Measurements from ENCODE around the gene CPNE8.

CPNE8 gene

GRCh38 chr12:38892976-38893375 lies 12.4 kb downstream of the CPNE8 start:
- no peak for DNase-seq

DNA sequence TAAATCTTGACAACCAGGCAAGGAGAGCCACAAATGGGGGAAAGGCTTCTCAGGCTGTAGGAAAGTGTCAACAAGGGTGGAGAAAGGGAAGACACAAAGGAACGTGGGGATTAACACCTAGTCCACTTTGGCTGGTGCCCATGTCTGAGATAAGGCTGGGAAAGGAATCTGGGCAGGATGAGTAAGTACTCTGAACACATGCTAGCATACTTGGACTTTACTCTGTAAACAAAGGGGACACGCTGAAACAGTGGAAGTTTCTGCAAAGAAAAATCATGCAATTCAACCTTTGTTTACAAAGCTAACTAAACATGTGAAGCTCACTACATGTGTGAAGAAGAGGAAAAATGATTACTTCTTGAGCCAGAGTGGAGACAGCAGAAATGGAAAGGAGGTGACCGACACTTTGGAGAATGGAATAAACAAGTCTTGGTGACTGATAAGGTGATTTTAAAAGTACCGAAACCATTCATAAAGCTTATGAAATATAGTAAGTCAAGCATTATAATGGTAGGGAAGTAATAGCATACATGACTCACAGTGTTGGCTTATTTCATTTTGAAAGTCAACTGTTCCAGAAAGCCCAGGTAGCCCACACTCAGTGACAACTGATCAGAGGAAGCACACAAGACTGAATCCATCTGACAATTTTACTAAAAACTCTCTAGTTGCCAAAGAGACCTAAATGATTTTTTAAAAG lies 13.2 kb downstream of the CPNE8 start:
- DNase-seq = no peak

DNA sequence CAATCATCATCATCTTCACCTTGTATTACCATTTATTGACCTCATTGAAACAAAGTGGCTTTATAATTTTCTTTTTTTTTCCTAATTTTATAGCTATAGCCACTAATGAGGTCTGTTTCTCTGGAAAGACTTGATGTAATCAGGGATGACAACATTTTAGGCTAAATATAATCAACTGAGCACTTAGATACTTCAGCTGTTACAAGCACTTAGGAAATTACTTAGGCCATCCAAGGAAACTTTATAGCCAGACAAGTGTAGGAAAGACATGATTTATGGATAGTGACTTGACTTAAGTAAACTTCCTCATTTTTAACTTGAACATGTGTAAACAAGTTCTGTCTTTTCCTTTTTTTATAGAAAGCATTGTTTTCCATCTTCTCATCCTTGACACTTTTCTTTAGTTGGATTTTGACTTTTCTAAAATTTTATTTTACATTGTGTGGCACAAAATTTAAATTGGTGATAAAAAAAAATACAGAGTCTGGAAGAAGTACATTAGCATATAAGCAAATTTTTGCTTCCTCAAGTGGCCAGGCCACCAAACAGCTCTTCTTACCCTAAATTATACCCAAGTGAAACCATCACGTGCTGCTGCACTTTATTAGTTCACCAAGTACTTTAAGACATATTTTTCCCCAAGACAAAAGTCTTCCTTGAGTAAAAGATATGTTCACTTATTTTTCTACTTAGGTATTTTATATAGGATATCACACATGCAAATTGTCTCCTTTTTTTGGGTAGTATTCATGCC lies 15.1 kb downstream of the CPNE8 start:
- no peak for DNase-seq

DNA sequence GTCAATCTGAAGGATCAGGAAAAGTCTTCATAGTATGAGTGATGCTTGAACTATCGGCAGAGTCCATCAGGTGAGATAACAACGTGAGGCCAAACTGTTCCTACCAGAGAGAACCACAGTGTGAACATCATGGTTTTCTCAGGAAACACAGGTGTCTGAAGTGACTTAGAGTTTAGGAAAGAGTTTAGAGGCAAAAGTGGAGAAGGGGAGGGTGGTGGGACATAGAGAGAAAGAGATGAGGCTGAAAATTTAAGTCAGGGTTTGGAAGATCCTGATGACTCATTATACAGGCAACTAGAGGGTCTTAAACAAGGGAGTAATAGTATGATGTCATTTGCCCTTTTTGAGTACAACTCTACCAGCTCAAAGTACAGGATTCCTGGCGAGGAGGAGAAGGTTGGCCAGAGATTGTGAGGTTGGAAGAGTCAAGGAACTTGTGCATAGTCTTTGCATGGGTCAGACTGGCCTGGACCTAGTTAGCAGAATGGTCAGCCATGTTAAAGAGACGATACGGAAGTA lies 16.0 kb downstream of the CPNE8 start:
- no peak for DNase-seq

GRCh38 chr12:38887770-38888169 lies 17.6 kb downstream of the CPNE8 start:
- no peak for DNase-seq

- DNase-seq = no peak
Measured at GRCh38 chr12:38886931-38887330, 18.5 kb downstream of the CPNE8 start.

DNA sequence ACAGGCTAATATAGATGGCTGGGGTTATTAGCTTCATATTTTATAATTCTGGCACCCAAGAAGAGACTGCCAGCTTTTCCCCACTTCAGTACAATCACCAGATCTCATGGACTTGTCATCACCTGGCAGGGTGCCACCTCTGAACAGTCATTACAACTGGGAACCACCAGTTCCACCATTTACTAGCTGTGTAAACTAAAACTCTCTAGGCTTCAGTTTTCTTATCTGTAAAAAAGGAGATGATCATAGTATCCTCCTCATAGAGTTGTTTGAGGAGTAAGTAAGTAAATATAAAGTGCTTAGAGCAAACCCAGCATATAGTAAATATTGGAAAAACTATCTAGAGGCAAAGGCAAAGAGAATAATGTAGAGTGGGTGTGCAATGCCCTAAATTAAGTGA lies 19.3 kb downstream of the CPNE8 start:
- no peak for DNase-seq

GRCh38 chr12:38884666-38885065 lies 20.7 kb downstream of the CPNE8 start:
- DNase-seq = no peak

- no peak for DNase-seq
Measured at GRCh38 chr12:38883629-38884134, 21.7 kb downstream of the CPNE8 start.

DNA sequence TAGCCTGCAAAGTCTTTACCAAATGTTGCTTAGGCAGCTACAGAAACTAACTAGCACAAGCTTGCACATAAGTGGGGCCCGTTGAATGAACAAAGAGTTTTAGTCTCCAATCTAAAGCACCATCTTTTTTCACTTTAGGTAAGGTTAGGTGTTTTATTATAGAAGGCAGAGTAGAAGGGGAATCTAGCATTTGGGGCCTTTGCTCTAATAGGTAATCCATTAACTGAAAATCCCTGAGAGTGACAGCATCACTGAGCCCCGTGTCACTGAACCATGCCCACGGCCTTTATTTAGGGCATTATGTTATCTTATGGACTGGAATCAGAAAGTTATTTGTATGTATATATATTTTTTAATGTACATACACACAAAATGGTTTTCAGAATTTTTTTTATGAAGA lies 25.1 kb downstream of the CPNE8 start:
- DNase-seq = no peak

DNA sequence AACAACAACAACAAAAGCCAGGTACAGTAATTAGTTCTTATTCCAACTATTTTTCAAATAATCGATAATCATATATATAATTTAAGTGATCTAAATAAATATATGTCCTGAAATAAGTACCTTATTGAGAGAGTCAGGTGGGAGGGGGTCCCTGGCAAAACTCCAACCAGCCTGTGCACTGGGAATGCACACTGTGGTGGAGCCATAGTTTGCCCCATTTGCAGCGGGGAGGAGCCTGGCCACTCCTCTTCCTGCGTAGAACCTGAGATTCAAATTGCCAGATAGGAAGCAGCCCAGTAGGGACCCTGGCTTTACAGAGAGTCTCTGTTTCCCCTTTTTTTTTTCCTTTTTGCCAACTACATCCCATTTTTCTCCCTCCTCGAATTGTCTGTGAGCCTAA lies 26.4 kb downstream of the CPNE8 start:
- DNase-seq = no peak

GRCh38 chr12:38878333-38878705 lies 27.1 kb downstream of the CPNE8 start:
- no peak for DNase-seq

DNA sequence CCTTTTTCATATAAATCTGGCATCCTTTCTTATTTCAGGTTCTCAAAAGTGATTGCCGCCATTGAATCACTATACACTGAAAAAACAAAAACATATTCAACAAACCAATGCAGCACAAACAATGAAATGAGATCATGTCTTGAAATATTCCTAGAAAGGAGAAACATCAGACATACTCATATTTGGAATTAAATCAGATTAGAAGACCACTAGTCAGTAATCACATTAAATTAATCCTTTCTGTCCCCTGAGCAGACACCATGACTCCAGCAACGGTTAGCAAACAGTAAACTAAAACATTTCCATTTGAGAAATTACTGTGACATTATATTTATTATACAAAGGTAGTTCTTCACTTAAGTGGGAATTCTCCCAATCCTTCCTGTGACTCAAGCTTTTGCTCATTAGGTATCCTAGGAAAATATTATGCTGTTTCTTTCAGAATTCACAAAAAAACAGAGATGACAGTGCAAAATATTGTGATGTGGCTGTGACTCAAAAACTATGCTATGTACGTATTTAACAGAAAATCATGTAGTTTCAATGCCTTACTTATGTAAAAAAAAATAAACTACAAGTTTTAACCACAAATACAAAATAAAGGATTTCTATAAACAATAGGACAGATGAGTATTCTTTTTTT lies 29.7 kb downstream of the CPNE8 start:
- no peak for DNase-seq

- no peak for DNase-seq
Measured at GRCh38 chr12:38872561-38872960, 32.8 kb downstream of the CPNE8 start.

GRCh38 chr12:38872156-38872555 lies 33.2 kb downstream of the CPNE8 start:
- no peak for DNase-seq

GRCh38 chr12:38869036-38869435 lies 36.4 kb downstream of the CPNE8 start:
- no peak for DNase-seq

DNA sequence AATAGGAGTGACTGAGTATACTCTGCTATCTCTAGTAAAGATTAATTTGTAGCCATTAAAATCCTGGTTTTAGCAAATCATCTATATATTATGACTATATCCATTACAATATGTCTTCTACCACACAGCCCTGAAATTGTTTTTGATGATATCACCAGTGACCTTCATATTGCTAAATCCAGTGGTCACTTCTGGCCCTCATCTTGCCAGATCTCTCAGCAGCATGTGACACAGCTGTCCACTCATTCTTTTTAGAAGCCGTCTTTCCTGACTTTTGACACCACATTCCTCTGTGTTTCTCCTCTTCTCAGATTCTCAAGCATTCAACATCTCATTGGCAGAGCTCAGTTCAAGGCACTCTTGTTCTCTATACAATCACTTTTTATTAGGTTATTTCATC lies 54.9 kb downstream of the CPNE8 start:
- DNase-seq = no peak

DNA sequence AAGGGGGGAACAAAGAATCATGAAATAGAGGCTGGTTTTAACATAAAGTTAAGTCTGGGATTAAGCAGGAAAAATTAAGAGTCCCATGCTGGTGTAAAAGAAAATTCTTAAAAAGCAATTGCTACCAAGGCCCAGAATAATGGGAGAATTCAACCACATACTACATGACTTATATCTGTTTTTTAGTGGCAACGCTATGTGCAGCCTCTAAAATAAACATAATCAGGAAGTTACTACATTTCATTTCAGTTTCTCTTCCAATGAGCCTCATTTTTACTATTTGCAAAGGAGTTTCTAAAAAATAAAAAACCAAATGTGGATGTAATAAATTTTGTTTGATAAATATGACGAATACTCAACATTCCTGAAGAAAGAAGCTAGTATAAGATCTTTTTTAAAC lies 58.1 kb downstream of the CPNE8 start:
- DNase-seq = no peak

GRCh38 chr12:38844267-38844666 lies 61.1 kb downstream of the CPNE8 start:
- no peak for DNase-seq

DNA sequence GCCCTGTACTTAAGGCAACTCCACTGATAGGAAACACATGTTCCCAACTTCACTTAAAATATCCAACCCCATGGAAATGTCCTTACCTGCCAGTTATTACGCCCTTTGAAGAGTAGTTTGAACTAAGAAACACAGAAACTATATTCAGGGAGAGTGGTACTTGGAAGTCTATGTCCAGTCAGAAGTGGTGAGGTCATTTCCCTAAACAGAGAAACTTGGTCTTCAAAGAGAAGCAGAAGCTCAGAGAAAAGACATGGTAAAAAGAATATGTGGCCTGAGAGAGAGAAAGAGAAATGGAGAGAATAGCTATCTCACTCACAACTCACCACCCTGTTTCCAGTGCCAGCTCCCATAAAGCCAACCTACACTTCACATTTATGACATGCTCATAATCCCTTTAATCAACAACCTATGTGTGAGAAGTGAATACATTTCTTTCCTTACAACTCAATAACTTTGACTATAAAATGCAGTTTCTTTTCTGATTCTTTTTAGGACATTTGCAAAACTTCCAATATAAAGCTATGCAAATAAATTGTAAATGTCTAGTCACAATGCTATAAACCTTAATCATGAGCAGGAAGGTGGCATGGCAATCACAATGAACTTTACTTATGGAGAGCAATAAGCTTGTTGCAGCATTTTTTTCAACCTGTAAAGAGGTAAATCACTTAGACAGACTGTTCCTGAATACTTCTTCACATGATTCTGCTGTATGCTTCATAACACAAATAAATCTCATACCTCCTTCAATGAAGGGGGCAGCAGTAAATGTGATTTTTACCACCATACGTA lies 67.1 kb downstream of the CPNE8 start:
- no peak for DNase-seq

- no peak for DNase-seq
Measured at GRCh38 chr12:38831715-38832114, 73.7 kb downstream of the CPNE8 start.

DNA sequence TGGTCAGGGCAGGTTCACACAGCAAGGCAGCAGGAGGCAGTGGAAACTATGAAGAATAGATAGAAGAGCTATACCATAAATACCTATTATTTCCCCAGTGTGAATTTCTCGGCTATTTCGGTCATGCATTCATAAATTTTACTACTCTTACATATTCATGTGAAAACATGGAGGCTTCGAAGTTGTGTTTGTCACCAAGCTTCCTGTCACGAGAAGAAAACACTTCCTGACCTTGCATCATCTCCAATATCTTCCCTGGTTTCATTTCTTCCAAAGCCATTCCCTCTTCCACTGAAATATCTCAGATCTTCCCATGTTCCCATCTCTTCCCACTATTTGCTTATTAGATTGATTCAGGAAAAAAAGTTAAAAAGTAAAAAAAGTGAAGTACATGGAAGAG lies 80.4 kb downstream of the CPNE8 start:
- no peak for DNase-seq

GRCh38 chr12:38823738-38824137 lies 81.7 kb downstream of the CPNE8 start:
- DNase-seq = no peak
